ENCODE data around the gene LGR6.

DNA sequence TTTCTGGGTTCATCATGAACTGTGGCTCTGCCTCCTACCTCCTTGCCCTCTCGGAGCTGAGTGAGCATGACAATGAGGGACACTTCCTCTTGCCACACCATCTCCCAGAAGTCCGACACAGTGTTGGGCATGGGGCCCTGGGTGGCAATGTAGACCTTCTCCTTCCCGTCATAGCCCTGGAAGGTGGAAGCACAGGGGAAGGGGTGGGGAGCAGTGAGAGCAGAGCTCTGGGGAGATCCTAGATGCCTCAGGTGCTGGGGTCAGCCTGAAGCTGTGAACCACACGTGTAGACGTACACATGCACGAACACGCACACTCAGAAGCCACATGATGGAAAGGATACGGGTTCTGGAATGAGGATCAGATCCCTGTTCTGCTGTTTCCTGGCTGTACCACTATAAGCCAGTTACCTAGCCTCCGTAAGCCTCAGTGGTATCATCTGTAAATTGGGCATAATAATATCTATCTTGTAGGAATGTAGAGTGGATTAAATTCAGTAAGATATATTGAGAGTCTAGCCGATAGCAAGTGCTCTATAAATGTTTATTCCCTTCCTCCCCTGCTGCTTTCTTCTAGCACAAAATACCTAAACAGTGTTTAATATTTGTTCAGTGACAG lies 39.3 kb upstream of the LGR6 start:
- TF ChIP-seq, protein P1, sequence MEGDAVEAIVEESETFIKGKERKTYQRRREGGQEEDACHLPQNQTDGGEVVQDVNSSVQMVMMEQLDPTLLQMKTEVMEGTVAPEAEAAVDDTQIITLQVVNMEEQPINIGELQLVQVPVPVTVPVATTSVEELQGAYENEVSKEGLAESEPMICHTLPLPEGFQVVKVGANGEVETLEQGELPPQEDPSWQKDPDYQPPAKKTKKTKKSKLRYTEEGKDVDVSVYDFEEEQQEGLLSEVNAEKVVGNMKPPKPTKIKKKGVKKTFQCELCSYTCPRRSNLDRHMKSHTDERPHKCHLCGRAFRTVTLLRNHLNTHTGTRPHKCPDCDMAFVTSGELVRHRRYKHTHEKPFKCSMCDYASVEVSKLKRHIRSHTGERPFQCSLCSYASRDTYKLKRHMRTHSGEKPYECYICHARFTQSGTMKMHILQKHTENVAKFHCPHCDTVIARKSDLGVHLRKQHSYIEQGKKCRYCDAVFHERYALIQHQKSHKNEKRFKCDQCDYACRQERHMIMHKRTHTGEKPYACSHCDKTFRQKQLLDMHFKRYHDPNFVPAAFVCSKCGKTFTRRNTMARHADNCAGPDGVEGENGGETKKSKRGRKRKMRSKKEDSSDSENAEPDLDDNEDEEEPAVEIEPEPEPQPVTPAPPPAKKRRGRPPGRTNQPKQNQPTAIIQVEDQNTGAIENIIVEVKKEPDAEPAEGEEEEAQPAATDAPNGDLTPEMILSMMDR (IDR thresholded peaks at IDR 0.05) = no peak
- TF ChIP-seq POLR2A (IDR thresholded peaks at IDR 0.05) = no peak

All from right lobe of liver (tissue), 4 donors.